ENCODE measurements around the gene CMPK1. TPM values are rescaled to one million over a fixed set of nuclear protein-coding genes. Genes with fewer than 3 reads are reported as not detected.
"Not testable (repeated sequence)": the region's sequence is repeated elsewhere in the genome, so short reads cannot be mapped to it uniquely, and the experiment has no call there.

CMPK1 gene
- total and polyA plus RNA-seq, 2 of the 4 experiments (the other 2 are of a cell fraction) = 23.1 to 31.9 TPM

DNA sequence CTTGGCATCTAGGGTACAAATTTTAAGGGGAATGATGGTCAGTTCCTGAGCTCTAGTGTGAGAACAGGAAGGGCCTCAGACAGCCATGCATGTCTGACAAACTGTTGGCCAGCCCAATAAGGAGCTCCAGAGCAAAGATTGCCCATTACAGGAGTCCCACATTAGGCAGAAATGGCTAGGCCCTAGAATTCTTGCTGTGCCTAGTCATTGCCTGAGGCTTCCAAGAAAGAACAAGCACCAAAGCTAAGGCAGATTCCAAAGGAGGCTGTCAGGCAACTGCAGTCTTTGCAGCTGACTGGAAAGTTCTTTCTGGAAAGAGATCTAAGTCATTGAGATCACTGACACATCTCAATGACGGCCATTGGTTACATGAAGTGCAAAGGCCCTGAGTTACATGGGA is 15.7 kb upstream of the CMPK1 start:
- Histone ChIP-seq H3K18ac (ENCODE audit: low read depth, low read length) (peak overlapping the region; percentile 34; the same call in 1 of the 2 replicates), H4K5ac (ENCODE audit: low read depth, low read length) (peak overlapping the region; percentile 47; the same call in 1 of the 2 replicates), H3K4me1 (ENCODE audit: control insufficient read depth, insufficient read depth, low read length) (no peaks in the 10 kb centered on the region; the same call in 1 of the 2 replicates), H3K14ac (replicated peaks; ENCODE audit: low read depth, low read length) (no peak overlapping the region; the same call in 1 of the 2 replicates), H2BK15ac (ENCODE audit: low read depth, low read length) (no peak overlapping the region), H2AK9ac (replicated peaks; ENCODE audit: low read depth, low read length, poor library complexity) (no peak overlapping the region), H3K36me3 (ENCODE audit: control insufficient read depth, insufficient read depth, low read length) (no peaks in the 10 kb centered on the region), H3K27me3 (ENCODE audit: control insufficient read depth, insufficient read depth, low read length) (no peaks in the 10 kb centered on the region), H2BK20ac (ENCODE audit: low read depth, low read length) (no peak overlapping the region), H3K27ac (ENCODE audit: insufficient read depth, low read length) (peak overlapping the region; percentile 50; the same call in 1 of the 2 replicates), H3K56ac (ENCODE audit: extremely low read depth, insufficient read depth, low read length) (no peak overlapping the region), H4K20me1 (ENCODE audit: insufficient read depth, low read length) (no peaks in the 10 kb centered on the region), H2BK5ac (ENCODE audit: low read depth, low read length, poor library complexity, severe bottlenecking) (peak overlapping the region; percentile 59), H3K4me3 (ENCODE audit: insufficient read depth, low read depth, low read length) (no peak overlapping the region), H4K91ac (ENCODE audit: insufficient read depth, low read depth, low read length) (peak overlapping the region; percentile 30; the same call in 1 of the 2 replicates), H3K79me1 (ENCODE audit: low read depth in 1 of 2, low read length in 2 of 2) (peaks cover 0 to 4% of the 10 kb centered on the region in 2 experiments; a peak in 1 of 4 replicates), H3K9ac (ENCODE audit: low read depth, low read length) (peak overlapping the region; percentile 20; the same call in 1 of the 2 replicates), H3K9me1 (ENCODE audit: insufficient read depth, low read length) (no peaks in the 10 kb centered on the region), H2AK5ac (ENCODE audit: low read depth, low read length) (no peak overlapping the region), H3K23ac (ENCODE audit: low read depth, low read length) (no peak overlapping the region), H2AFZ (replicated peaks; ENCODE audit: low read length, poor library complexity) (peak overlapping the region; percentile 83), H3K4me2 (ENCODE audit: low read depth, low read length) (no peak overlapping the region), H3K4ac (ENCODE audit: low read depth, low read length) (peak overlapping the region; percentile 6; the same call in 1 of the 2 replicates), H2BK120ac (ENCODE audit: low read depth, low read length) (peak overlapping the region; percentile 9; the same call in 1 of the 2 replicates), H3K9me3 (ENCODE audit: control insufficient read depth, insufficient read depth, low read length) (no peaks in the 10 kb centered on the region), H4K8ac (ENCODE audit: low read depth in 2 of 2, low read length in 2 of 2) (peak overlapping the region; percentile 11 to 61; a peak in 3 of 4 replicates)
- 0 out of 2 replicates have a peak, but pooled peaks have one; percentile 34 for TF ChIP-seq FOS (IDR thresholded peaks at IDR 0.05; ENCODE audit: low read depth, low read length)
- no peak for TF ChIP-seq CHD1 (IDR thresholded peaks at IDR 0.05; ENCODE audit: low read depth, low read length)
- peak; percentile 36; the same call in 1 of the 2 replicates for TF ChIP-seq NFE2L2 (IDR thresholded peaks at IDR 0.05; ENCODE audit: low read depth, low read length)
- TF ChIP-seq BHLHE40 (IDR thresholded peaks at IDR 0.05; ENCODE audit: low read depth, low read length) = no peak
- TF ChIP-seq MAZ (IDR thresholded peaks at IDR 0.05; ENCODE audit: borderline replicate concordance, low read depth, low read length) = no peak
- 0 out of 2 replicates have a peak, but pooled peaks have one; percentile 19 for TF ChIP-seq POLR2A (IDR thresholded peaks at IDR 0.05; ENCODE audit: low read depth, low read length)
- TF ChIP-seq, protein P1, sequence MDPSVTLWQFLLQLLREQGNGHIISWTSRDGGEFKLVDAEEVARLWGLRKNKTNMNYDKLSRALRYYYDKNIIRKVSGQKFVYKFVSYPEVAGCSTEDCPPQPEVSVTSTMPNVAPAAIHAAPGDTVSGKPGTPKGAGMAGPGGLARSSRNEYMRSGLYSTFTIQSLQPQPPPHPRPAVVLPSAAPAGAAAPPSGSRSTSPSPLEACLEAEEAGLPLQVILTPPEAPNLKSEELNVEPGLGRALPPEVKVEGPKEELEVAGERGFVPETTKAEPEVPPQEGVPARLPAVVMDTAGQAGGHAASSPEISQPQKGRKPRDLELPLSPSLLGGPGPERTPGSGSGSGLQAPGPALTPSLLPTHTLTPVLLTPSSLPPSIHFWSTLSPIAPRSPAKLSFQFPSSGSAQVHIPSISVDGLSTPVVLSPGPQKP (IDR thresholded peaks at IDR 0.05; ENCODE audit: borderline replicate concordance, low read depth, low read length) = no peak
- intact Hi-C loops (cut with micrococcal nuclease) = no loop called here
- in situ Hi-C loops (cut with MboI; ENCODE audit: low sequenced_read_pairs) = no loop called here
- DNase-seq = peak; percentile 96
- WGBS, 2 experiments (ENCODE audit: extremely low coverage in 2 of 2, insufficient read length in 1 of 2) = no CpG with 5 or more reads among the region's 1 CpG
- no TSS peak for BruUV-seq (replicated peaks)
- peak; percentile 24 for ATAC-seq (ENCODE audit: low read depth)
- CTCF ChIA-PET = interaction anchor here (0.6 to 2.0 kb wide), 4 partner anchors 11 to 1553 kb away, joined by 3 to 7 read pairs (median 6); partner anchors contain the start of gene CMPK1
- POLR2A ChIA-PET (ENCODE audit: unreplicated experiment) = no interaction called here
- dilution Hi-C loops (cut with HindIII; ENCODE audit: low sequenced_read_pairs, unreplicated experiment) = no loop called here

DNA sequence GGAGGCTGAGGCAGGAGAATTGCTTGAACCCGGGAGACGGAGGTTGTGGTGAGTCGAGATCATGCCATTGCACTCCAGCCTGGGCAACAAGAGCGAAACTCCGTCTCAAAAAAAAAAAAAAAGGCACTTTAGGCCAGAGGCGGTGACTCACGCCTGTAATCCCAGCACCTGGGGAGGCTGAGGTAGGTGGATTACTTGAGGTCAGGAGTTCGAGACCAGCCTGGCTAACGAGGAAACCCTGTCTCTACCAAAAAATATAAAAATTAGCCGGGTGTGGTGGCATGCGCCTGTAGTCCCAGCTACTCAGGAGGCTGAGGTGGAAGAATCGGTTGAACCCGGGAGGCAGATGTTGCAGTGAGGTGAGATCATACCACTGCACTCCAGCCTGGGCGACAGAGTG is 13.6 kb upstream of the CMPK1 start:
- H4K20me1 ChIP-seq (ENCODE audit: insufficient read depth, low read length); H3K4me2 ChIP-seq (ENCODE audit: low read depth, low read length); dilution Hi-C loops (cut with HindIII; ENCODE audit: low sequenced_read_pairs, unreplicated experiment); H3K79me1 ChIP-seq (ENCODE audit: low read depth in 1 of 2, low read length in 2 of 2); H3K9ac ChIP-seq (ENCODE audit: low read depth, low read length); H3K27me3 ChIP-seq (ENCODE audit: control insufficient read depth, insufficient read depth, low read length); BruUV-seq (replicated peaks); H3K14ac ChIP-seq (replicated peaks; ENCODE audit: low read depth, low read length); H3K4ac ChIP-seq (ENCODE audit: low read depth, low read length); H3K18ac ChIP-seq (ENCODE audit: low read depth, low read length); H3K27ac ChIP-seq (ENCODE audit: insufficient read depth, low read length); intact Hi-C loops (cut with micrococcal nuclease); ATAC-seq (ENCODE audit: low read depth); H2BK120ac ChIP-seq (ENCODE audit: low read depth, low read length); H2AFZ ChIP-seq (replicated peaks; ENCODE audit: low read length, poor library complexity); H2BK20ac ChIP-seq (ENCODE audit: low read depth, low read length); H3K9me1 ChIP-seq (ENCODE audit: insufficient read depth, low read length); H3K56ac ChIP-seq (ENCODE audit: extremely low read depth, insufficient read depth, low read length); H2AK5ac ChIP-seq (ENCODE audit: low read depth, low read length); H2BK5ac ChIP-seq (ENCODE audit: low read depth, low read length, poor library complexity, severe bottlenecking); H2AK9ac ChIP-seq (replicated peaks; ENCODE audit: low read depth, low read length, poor library complexity); H4K5ac ChIP-seq (ENCODE audit: low read depth, low read length); DNase-seq; POLR2A ChIA-PET (ENCODE audit: unreplicated experiment); in situ Hi-C loops (cut with MboI; ENCODE audit: low sequenced_read_pairs); H3K4me1 ChIP-seq (ENCODE audit: control insufficient read depth, insufficient read depth, low read length); H3K23ac ChIP-seq (ENCODE audit: low read depth, low read length); H3K9me3 ChIP-seq (ENCODE audit: control insufficient read depth, insufficient read depth, low read length); H3K4me3 ChIP-seq (ENCODE audit: insufficient read depth, low read depth, low read length); H3K36me3 ChIP-seq (ENCODE audit: control insufficient read depth, insufficient read depth, low read length); H4K91ac ChIP-seq (ENCODE audit: insufficient read depth, low read depth, low read length); CTCF ChIA-PET; H2BK15ac ChIP-seq (ENCODE audit: low read depth, low read length); H4K8ac ChIP-seq (ENCODE audit: low read depth in 2 of 2, low read length in 2 of 2): not testable (repeated sequence)
- no CpG with 5 or more reads among the region's 14 CpGs for WGBS, 2 experiments (ENCODE audit: extremely low coverage in 2 of 2, insufficient read length in 1 of 2)
